ENCODE measurements around the gene HLA-DMB. TPM values are rescaled to one million over a fixed set of nuclear protein-coding genes. Genes with fewer than 3 reads are reported as not detected.

The HLA-DMB gene
- total RNA-seq, 1 experiment from 2014 or later: 142 TPM

DNA sequence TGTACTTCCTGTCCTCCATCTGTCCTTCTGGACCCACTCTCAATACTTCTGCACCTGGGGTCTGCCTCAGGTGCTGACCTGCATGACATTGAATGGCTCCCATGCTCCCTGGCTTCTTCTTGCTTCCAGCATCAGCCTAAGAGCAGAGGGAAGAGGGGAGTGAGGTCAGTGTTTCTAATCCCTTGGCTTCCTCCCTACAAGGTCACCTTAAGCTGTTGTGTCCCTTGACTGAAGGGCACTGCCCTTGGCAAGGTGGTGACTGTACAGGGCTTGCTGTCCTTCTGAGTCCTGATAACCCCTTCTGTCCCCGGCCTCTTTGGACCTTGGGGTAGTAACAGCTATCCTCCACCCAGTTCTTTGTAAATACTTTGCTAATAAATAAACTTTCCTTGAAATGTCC is 9.6 kb downstream of the HLA-DMB start:
- Histone ChIP-seq H3K4me3 (ENCODE audit: low read length) (no peak overlapping the region), H3K9me2 (replicated peaks; ENCODE audit: insufficient read depth, low read length) (no peaks in the 10 kb centered on the region), H2AFZ (ENCODE audit: low read length) (no peak overlapping the region), H4K20me1 (ENCODE audit: insufficient read depth, low read depth, low read length) (no peaks in the 10 kb centered on the region), H3K9ac (ENCODE audit: low read length) (no peak overlapping the region), H3K4me2 (ENCODE audit: low read depth, low read length, poor library complexity, severe bottlenecking) (no peak overlapping the region), H3K79me2 (ENCODE audit: low read length) (no peaks in the 10 kb centered on the region), H3K9me3 (ENCODE audit: low read length) (no peaks in the 10 kb centered on the region), H3K36me3 (ENCODE audit: insufficient read depth, low read length) (no peaks in the 10 kb centered on the region), H3K4me1 (ENCODE audit: low read length) (no peaks in the 10 kb centered on the region), H3K27ac (ENCODE audit: low read length) (no peak overlapping the region), H3K27me3 (ENCODE audit: low read length) (no peaks in the 10 kb centered on the region)
- no peak for DNase-seq

DNA sequence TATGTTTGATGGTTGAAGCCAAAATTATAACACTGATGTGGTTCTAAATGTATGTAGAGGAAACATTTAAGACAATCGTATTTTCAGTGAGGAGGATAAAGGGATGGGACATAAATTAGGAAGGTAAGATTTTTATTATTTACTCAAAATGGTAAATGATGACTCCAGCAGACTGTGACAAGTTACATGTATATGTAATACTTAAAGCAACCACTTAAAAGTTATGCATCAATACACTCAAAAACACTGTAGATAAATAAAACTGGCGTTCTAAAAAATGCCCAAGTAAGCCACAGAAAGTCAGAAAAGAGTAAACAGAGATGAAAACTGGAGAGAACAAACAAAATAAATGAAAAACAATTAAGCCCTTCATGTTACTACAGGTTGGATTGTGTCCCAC is 18.7 kb downstream of the HLA-DMB start:
- Histone ChIP-seq H3K79me2 (ENCODE audit: low read length) (no peaks in the 10 kb centered on the region), H3K9me3 (ENCODE audit: low read length) (no peaks in the 10 kb centered on the region), H3K36me3 (ENCODE audit: insufficient read depth, low read length) (no peaks in the 10 kb centered on the region), H2AFZ (ENCODE audit: low read length) (no peak overlapping the region), H3K4me3 (ENCODE audit: low read length) (no peak overlapping the region), H3K4me1 (ENCODE audit: low read length) (no peaks in the 10 kb centered on the region; the same call in 1 of the 2 replicates), H3K4me2 (ENCODE audit: low read depth, low read length, poor library complexity, severe bottlenecking) (no peak overlapping the region), H3K27me3 (ENCODE audit: low read length) (no peaks in the 10 kb centered on the region), H3K27ac (ENCODE audit: low read length) (no peak overlapping the region), H3K9me2 (replicated peaks; ENCODE audit: insufficient read depth, low read length) (no peaks in the 10 kb centered on the region), H4K20me1 (ENCODE audit: insufficient read depth, low read depth, low read length) (no peaks in the 10 kb centered on the region), H3K9ac (ENCODE audit: low read length) (no peak overlapping the region)
- no peak for DNase-seq

DNA sequence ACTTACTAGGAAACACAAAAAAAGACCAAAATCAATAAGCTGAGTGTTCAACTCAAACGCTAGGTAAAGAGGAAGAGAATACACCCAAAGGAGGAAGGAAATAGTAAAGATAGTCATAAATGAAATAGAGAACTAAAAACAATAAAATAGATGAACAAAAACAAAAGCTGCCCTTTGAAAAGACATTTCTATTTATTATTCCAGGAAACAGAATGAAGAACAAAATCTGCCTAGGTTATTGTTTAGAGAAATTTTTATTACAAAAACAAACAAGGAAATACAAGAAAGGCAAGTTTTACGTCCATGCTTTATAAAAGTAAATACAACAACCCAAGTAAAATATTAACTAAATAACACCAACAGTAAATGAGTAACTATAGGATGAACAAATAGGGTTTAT is 20.1 kb downstream of the HLA-DMB start:
- H3K9me3 ChIP-seq (ENCODE audit: low read length): no peaks in the 10 kb centered on the region
- no peak overlapping the region for H3K9ac ChIP-seq (ENCODE audit: low read length)
- no peaks in the 10 kb centered on the region for H3K27me3 ChIP-seq (ENCODE audit: low read length)
- H3K4me3 ChIP-seq (ENCODE audit: low read length): no peak overlapping the region
- no peak for DNase-seq
- H3K27ac ChIP-seq (ENCODE audit: low read length): no peak overlapping the region
- H2AFZ ChIP-seq (ENCODE audit: low read length): no peak overlapping the region
- no peaks in the 10 kb centered on the region; the same call in 1 of the 2 replicates for H3K4me1 ChIP-seq (ENCODE audit: low read length)
- no peaks in the 10 kb centered on the region for H3K36me3 ChIP-seq (ENCODE audit: insufficient read depth, low read length)
- H3K4me2 ChIP-seq (ENCODE audit: low read depth, low read length, poor library complexity, severe bottlenecking): no peak overlapping the region
- H3K9me2 ChIP-seq (replicated peaks; ENCODE audit: insufficient read depth, low read length): no peaks in the 10 kb centered on the region
- no peaks in the 10 kb centered on the region for H3K79me2 ChIP-seq (ENCODE audit: low read length)
- H4K20me1 ChIP-seq (ENCODE audit: insufficient read depth, low read depth, low read length): no peaks in the 10 kb centered on the region

DNA sequence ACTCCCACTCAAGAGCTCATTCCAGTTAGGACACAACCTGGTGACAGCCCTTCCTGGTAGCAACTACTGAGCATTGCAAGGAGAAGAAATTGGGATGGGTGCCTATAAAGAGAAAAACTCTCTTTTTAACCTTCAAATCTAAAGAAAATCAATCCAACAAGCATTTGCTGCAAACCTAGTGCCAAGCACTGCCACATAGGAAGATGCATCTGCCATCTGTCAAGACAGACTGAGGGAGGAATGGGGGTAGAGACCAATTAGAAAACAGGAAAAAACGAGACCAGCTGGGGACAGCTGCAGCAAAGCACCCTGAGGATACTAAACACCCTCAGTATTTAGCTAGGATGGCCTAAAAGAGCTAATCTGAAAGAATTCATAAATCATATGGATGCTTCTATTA is 27.9 kb downstream of the HLA-DMB start:
- Histone ChIP-seq H2AFZ (ENCODE audit: low read length) (no peak overlapping the region), H4K20me1 (ENCODE audit: insufficient read depth, low read depth, low read length) (no peaks in the 10 kb centered on the region), H3K9ac (ENCODE audit: low read length) (no peak overlapping the region), H3K4me2 (ENCODE audit: low read depth, low read length, poor library complexity, severe bottlenecking) (no peak overlapping the region), H3K36me3 (ENCODE audit: insufficient read depth, low read length) (no peaks in the 10 kb centered on the region), H3K27ac (ENCODE audit: low read length) (no peak overlapping the region), H3K9me2 (replicated peaks; ENCODE audit: insufficient read depth, low read length) (no peaks in the 10 kb centered on the region), H3K4me3 (ENCODE audit: low read length) (no peak overlapping the region), H3K9me3 (ENCODE audit: low read length) (no peaks in the 10 kb centered on the region), H3K79me2 (ENCODE audit: low read length) (no peaks in the 10 kb centered on the region), H3K27me3 (ENCODE audit: low read length) (no peaks in the 10 kb centered on the region), H3K4me1 (ENCODE audit: low read length) (no peaks in the 10 kb centered on the region)
- no peak for DNase-seq

DNA sequence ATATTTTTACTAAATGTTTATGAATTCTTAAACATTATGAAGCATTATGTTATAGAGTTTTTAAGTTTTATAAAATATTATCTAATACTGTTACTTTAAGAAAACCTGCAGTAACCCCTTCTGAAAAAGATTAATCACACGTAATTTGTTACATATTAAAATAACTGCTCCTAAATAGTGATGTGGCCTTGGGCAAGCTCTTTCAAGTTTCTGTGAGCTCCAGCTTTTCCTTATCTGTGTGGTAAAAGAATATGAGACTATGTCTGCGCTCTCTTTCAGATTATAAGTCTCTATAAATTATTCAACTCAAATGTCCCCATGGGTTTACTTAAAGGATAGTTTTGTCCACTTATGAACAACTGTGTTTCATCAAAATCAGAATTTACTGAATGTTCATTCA is 31.9 kb downstream of the HLA-DMB start:
- no peak overlapping the region for H3K27ac ChIP-seq (ENCODE audit: low read length)
- H3K9me2 ChIP-seq (replicated peaks; ENCODE audit: insufficient read depth, low read length): no peaks in the 10 kb centered on the region
- no peak overlapping the region for H3K4me2 ChIP-seq (ENCODE audit: low read depth, low read length, poor library complexity, severe bottlenecking)
- H3K9me3 ChIP-seq (ENCODE audit: low read length): no peaks in the 10 kb centered on the region
- no peak overlapping the region for H2AFZ ChIP-seq (ENCODE audit: low read length)
- DNase-seq: no peak
- H4K20me1 ChIP-seq (ENCODE audit: insufficient read depth, low read depth, low read length): no peaks in the 10 kb centered on the region
- no peaks in the 10 kb centered on the region for H3K79me2 ChIP-seq (ENCODE audit: low read length)
- H3K4me1 ChIP-seq (ENCODE audit: low read length): no peaks in the 10 kb centered on the region
- no peaks in the 10 kb centered on the region; the same call in 1 of the 2 replicates for H3K27me3 ChIP-seq (ENCODE audit: low read length)
- H3K4me3 ChIP-seq (ENCODE audit: low read length): no peak overlapping the region
- no peaks in the 10 kb centered on the region for H3K36me3 ChIP-seq (ENCODE audit: insufficient read depth, low read length)
- no peak overlapping the region for H3K9ac ChIP-seq (ENCODE audit: low read length)

DNA sequence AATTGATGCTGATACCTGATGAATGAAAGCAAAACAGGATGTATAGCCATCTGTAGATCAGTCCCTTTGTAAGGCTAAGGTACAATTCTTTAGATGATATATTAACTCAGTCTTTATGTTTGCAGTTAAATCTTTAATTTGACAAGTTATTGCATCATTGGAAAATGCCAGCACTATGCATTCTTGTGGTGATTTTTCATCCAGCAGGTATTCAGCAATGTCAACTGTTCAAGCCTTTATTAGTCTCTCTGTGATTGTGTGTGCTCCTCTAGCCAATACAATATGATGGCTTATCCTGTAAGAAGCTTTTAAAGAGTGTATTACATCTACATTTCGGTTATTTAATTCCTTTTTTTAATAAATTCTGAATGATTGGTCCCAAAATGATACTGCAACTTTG is 34.3 kb downstream of the HLA-DMB start:
- Histone ChIP-seq H3K4me2 (ENCODE audit: low read depth, low read length, poor library complexity, severe bottlenecking) (no peak overlapping the region), H3K79me2 (ENCODE audit: low read length) (no peaks in the 10 kb centered on the region), H3K4me1 (ENCODE audit: low read length) (peaks cover 6% of the 10 kb centered on the region), H3K9me3 (ENCODE audit: low read length) (no peaks in the 10 kb centered on the region), H3K4me3 (ENCODE audit: low read length) (no peak overlapping the region), H3K36me3 (ENCODE audit: insufficient read depth, low read length) (no peaks in the 10 kb centered on the region), H3K9ac (ENCODE audit: low read length) (no peak overlapping the region), H2AFZ (ENCODE audit: low read length) (no peak overlapping the region), H3K9me2 (replicated peaks; ENCODE audit: insufficient read depth, low read length) (no peaks in the 10 kb centered on the region), H3K27me3 (ENCODE audit: low read length) (no peaks in the 10 kb centered on the region; the same call in 1 of the 2 replicates), H3K27ac (ENCODE audit: low read length) (no peak overlapping the region), H4K20me1 (ENCODE audit: insufficient read depth, low read depth, low read length) (no peaks in the 10 kb centered on the region)
- no peak for DNase-seq

DNA sequence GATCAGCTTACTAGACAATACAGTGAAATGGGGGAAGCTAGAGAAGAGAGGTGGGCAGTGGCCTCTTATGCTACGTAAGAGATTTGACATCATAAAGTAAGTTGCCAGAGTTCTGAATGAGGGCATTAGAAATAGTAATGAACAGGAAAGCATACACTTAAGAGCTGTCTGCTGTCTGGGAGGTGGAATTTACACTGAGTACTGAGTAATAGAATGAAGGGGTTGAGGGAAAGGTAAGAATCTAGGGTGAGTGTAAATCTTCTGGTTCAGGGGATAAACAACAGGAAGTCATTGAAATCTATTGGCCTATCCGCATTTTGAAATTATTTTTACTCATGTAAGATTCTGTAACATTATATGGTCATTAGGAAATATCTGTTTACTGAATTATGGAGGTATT is 35.8 kb downstream of the HLA-DMB start:
- Histone ChIP-seq H3K4me1 (ENCODE audit: low read length) (peaks cover 6% of the 10 kb centered on the region), H3K36me3 (ENCODE audit: insufficient read depth, low read length) (no peaks in the 10 kb centered on the region), H3K27me3 (ENCODE audit: low read length) (no peaks in the 10 kb centered on the region; the same call in 1 of the 2 replicates), H3K79me2 (ENCODE audit: low read length) (no peaks in the 10 kb centered on the region), H3K4me2 (ENCODE audit: low read depth, low read length, poor library complexity, severe bottlenecking) (no peak overlapping the region), H4K20me1 (ENCODE audit: insufficient read depth, low read depth, low read length) (no peaks in the 10 kb centered on the region), H3K9ac (ENCODE audit: low read length) (no peak overlapping the region), H3K9me2 (replicated peaks; ENCODE audit: insufficient read depth, low read length) (no peaks in the 10 kb centered on the region), H3K4me3 (ENCODE audit: low read length) (no peak overlapping the region), H2AFZ (ENCODE audit: low read length) (no peak overlapping the region), H3K9me3 (ENCODE audit: low read length) (no peaks in the 10 kb centered on the region), H3K27ac (ENCODE audit: low read length) (no peak overlapping the region)
- DNase-seq: no peak

DNA sequence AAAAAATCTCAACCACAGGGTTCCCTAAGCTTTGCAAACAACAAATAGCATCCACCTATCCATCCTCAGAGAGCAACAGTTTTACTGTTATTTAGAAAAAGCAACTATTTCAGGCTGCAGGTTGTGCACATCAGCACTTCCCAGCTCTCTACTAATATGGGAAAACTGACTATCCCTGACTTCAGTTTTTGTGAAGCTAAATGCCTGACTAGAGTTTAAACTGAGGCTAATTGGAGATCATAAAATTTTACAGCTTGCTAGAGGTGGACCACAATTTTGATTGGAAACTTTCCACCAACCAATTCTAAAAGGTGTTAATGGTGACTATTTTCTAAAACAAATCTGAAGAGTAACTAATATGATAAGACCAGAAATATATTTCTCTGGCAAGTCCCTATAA is 36.9 kb downstream of the HLA-DMB start:
- no peaks in the 10 kb centered on the region for H3K9me3 ChIP-seq (ENCODE audit: low read length)

DNA sequence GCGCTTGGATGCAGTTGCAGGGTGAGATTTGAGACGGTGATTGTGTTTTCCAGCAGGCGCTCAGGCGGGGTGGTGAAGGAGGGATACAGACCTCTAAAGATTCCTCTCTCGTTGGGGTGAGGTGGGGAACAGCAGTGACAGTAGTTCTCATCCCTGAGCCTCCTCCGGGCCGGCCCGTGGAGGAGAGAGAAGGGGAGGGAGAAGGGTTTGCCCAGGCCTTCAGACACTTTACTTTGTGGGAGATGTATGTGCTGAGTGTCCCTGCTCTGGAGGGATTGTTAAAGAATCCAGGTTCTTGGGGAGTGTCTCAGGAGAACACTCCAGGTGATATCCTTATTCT is 45.9 kb downstream of the HLA-DMB start:
- Histone ChIP-seq H3K4me2 (ENCODE audit: low read depth, low read length, poor library complexity, severe bottlenecking) (peak overlapping the region; percentile 97), H2AFZ (ENCODE audit: low read length) (peak overlapping the region; percentile 90), H3K4me3 (ENCODE audit: low read length) (peak overlapping the region; percentile 90), H3K79me2 (ENCODE audit: low read length) (no peaks in the 10 kb centered on the region), H3K27me3 (ENCODE audit: low read length) (no peaks in the 10 kb centered on the region), H3K9me3 (ENCODE audit: low read length) (no peaks in the 10 kb centered on the region), H3K27ac (ENCODE audit: low read length) (no peak overlapping the region), H3K4me1 (ENCODE audit: low read length) (peaks cover 22% of the 10 kb centered on the region), H3K36me3 (ENCODE audit: insufficient read depth, low read length) (0 out of 2 replicates have a peak, but pooled peaks cover 4% of the 10 kb centered on the region), H4K20me1 (ENCODE audit: insufficient read depth, low read depth, low read length) (no peaks in the 10 kb centered on the region), H3K9me2 (replicated peaks; ENCODE audit: insufficient read depth, low read length) (no peaks in the 10 kb centered on the region), H3K9ac (ENCODE audit: low read length) (peak overlapping the region; percentile 84)
- DNase-seq: peak; percentile 63

More for the DNA sequence above, 36.9 kb downstream of the HLA-DMB start:
- no peaks in the 10 kb centered on the region for H3K9me2 ChIP-seq (replicated peaks; ENCODE audit: insufficient read depth, low read length)
- H3K9ac ChIP-seq (ENCODE audit: low read length): no peak overlapping the region
- H3K4me1 ChIP-seq (ENCODE audit: low read length): peaks cover 6% of the 10 kb centered on the region
- no peaks in the 10 kb centered on the region for H4K20me1 ChIP-seq (ENCODE audit: insufficient read depth, low read depth, low read length)
- no peak overlapping the region for H2AFZ ChIP-seq (ENCODE audit: low read length)
- no peak for DNase-seq
- H3K79me2 ChIP-seq (ENCODE audit: low read length): no peaks in the 10 kb centered on the region
- H3K4me3 ChIP-seq (ENCODE audit: low read length): no peak overlapping the region
- no peak overlapping the region for H3K27ac ChIP-seq (ENCODE audit: low read length)
- H3K36me3 ChIP-seq (ENCODE audit: insufficient read depth, low read length): no peaks in the 10 kb centered on the region
- H3K4me2 ChIP-seq (ENCODE audit: low read depth, low read length, poor library complexity, severe bottlenecking): no peak overlapping the region
- no peaks in the 10 kb centered on the region; the same call in 1 of the 2 replicates for H3K27me3 ChIP-seq (ENCODE audit: low read length)

Measured in Karpas-422 (cell line).